Stimulated activated CD4-positive, alpha-beta T cell treated with anti-CD3 and anti-CD28 coated beads, TNF-alpha, amount 100 ng/mL, for 48 hours (primary cell): Measurements from ENCODE around the gene WDFY3.
"Not testable (repeated sequence)": the region's sequence is repeated elsewhere in the genome, so short reads cannot be mapped to it uniquely, and the experiment has no call there.

Experiments used
- DNase-seq, 3 donors: peaks; one replicate each; pipeline ENCODE4 v3.0.0-alpha.2; 2020; ENCODE audit warnings: low read depth in 3 of 3

The WDFY3 gene

GRCh38 chr4:84862064-84862463 lies 104.4 kb downstream of the WDFY3 start:
- no peak for DNase-seq

- no peak for DNase-seq
These were observed 109.2 kb downstream of the WDFY3 start for GRCh38 chr4:84857296-84857695.

- no peak for DNase-seq
These were observed 109.9 kb downstream of the WDFY3 start for GRCh38 chr4:84856468-84857049.

GRCh38 chr4:84855774-84856173 lies 110.7 kb downstream of the WDFY3 start:
- DNase-seq, result no peak

GRCh38 chr4:84852081-84852480 lies 114.4 kb downstream of the WDFY3 start:
- no peak for DNase-seq

- DNase-seq, result no peak
These were observed 117.3 kb downstream of the WDFY3 start for GRCh38 chr4:84849051-84849640.

- DNase-seq, result no peak
These were observed 118.1 kb downstream of the WDFY3 start for GRCh38 chr4:84848432-84848831.

DNA sequence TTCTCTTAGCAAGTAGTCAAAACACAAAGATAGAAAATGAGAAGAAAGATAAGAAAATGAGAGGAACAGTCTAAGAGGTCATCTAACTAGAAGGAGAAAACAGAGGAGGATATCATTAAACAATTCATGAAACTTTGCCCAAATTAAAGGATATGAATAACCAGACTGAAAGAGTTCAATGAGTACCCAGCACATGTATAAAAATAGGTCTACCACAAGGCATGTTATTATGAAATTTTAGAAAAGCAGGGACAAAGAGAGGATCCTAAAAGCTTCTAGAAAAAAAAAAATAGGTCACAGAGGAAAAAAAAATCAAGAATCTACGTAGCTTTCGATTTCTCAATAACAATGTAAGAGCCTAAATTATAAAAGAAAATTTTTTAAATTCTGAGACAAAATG lies 118.5 kb downstream of the WDFY3 start:
- DNase-seq, result no peak

- DNase-seq, result no peak
These were observed 119.5 kb downstream of the WDFY3 start for GRCh38 chr4:84846985-84847384.

DNA sequence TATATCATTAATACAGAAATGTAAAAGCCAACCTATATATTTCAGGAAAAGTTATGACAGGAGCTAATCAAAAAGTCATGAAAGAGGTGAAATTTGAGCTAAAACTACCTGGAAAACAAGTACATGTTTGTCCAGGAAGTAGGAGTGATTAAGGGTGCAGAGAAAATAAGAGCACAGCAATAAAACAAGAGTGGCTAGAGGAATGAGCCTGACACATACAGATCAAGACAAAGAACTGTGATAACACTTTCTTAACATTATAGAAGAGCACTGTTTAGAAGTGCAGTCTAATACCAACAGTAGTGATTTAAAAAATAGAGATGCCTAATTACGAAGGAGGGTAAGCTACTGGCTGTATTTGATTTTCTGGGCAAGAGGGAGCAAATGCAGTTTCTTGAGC lies 125.1 kb downstream of the WDFY3 start:
- no peak for DNase-seq

- DNase-seq, result no peak
These were observed 128.7 kb downstream of the WDFY3 start for GRCh38 chr4:84837751-84838150.

GRCh38 chr4:84829633-84830032 lies 136.9 kb downstream of the WDFY3 start:
- not testable (repeated sequence) for DNase-seq

- no peak for DNase-seq
These were observed 139.8 kb downstream of the WDFY3 start for GRCh38 chr4:84826681-84827080.

DNA sequence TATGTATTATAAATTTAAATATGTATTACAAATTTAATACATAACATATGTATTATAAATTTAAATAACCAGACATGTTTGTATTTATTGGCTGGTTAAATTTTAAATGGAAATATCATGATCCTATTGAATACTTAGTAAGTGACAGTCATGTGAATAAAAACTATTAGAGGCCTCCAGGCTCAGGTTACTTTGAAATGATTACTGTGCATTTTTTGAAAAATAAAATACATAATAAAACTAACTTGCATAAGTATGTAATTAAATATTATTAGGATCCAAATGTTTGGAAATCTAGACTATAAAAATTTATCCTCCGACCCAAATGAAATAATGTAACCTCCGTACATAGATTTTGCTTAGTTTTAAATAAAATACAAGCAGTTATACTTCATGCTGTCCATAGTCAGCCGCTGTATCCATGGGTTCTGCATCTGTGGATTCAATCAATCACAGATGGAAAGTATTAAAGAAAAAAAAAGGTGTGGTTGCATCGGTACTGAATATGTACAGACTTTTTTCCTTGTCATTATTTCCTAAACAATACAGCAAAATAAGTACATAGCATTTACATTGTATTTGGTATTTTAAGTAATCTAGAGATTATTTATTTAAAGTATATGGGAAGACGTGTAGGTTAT lies 140.7 kb downstream of the WDFY3 start:
- no peak for DNase-seq

DNA sequence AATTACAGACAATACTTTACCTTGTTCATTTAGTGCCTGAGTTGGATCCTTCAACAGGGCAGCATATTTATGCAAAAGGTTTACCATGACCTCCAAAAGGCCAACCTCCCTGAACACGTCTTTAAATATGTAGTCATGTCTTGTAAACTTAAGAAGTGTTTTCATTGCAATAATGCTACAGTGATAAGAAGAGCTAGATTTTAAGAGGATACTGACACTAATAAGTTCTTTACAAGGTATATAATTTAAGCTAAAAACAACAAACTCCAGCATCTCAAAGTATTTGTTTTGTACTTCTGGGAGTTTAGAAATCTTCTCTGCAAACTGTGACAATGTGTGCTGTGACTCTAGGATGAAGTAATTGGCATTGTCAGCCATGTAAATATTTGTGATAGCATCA lies 145.4 kb downstream of the WDFY3 start:
- DNase-seq, result no peak

DNA sequence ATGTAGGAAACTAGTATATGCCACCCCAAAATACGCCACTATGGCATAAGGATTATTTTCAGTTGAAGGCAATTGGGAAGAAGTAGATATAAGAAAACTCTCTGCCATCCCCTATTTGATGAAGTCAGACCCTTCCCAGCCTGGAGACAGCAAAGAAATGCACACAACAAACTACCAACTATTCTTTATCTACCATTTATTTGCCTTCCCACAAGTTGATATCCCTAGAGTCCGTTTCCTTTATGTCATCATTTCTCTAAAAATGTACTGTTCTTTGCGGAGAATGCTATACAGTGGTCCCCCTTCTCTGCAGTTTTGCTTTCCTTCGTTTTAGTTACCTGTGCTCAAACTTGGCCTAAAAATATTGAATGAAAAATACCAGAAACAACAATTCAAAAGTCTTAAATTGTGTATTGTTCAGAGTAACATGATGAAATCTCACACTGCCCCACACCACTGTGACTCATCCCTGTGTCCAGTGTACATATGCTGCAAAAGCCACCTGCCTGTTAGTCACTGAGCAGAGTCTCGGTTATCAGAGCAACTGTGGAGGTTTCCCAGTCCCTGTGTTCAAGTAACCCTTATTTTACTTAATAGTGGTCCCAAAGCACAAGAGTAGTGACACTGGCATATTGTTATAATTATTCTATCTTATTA lies 152.3 kb downstream of the WDFY3 start:
- no peak for DNase-seq

DNA sequence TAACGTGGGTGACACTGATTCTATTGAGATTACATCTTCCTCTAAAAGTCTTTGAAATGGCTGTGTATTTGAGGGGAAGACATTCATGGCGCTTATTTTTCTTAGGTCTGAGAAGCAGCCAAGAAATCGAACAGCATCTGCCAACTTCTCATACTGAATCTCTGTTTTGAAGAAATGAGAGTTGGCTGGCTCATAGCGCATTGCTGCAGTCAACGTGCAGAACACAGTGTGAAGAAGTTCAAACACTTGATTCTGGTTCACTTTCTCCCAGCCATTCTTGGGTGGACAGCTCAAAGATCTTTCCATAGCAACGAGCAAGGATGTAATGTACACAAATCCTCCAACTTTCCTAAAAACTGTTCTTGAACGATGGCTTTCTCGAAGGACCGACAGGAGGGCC lies 156.5 kb downstream of the WDFY3 start:
- no peak for DNase-seq

- no peak for DNase-seq
These were observed 158.2 kb downstream of the WDFY3 start for GRCh38 chr4:84808332-84808731.

- DNase-seq, result not testable (repeated sequence)
These were observed 159.9 kb downstream of the WDFY3 start for GRCh38 chr4:84806541-84806940.

- no peak for DNase-seq
These were observed 162.4 kb downstream of the WDFY3 start for GRCh38 chr4:84804136-84804535.

DNA sequence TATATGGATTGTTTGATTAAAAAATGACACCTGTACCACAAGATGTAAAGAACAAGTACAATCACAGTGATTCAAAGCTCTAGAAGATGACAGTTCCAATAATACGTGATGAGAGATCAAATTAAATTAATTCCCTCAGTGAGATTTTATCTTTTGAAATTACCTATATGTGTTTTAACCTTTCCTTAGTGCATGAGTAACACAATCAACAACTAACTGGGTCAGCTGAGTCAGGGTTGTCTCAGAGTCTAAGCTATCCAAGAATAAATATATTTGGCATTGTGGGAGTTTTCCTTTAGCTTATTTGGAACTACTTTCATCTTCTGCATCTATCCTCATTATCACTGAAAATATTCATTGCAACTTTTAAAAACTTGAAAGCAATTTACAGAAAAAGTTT lies 162.8 kb downstream of the WDFY3 start:
- no peak for DNase-seq

DNA sequence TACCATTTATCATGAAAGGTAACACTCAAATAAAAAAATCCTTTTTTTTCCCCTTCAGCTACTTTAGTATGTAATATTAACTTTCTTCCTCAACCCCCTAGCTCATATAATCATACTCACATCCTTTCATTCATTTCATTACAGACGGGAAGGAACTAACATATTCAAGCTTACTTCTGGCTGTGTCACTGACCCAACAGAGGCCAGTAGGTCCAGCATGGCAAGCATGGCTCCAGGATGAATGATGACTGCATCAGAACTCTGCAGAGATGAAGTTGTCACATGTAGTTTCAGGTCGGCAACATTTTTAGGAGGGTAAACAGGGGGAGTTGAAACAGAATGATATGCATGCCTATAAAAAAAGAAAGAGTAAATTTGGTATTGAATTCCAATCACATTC lies 163.4 kb downstream of the WDFY3 start:
- DNase-seq, result no peak

DNA sequence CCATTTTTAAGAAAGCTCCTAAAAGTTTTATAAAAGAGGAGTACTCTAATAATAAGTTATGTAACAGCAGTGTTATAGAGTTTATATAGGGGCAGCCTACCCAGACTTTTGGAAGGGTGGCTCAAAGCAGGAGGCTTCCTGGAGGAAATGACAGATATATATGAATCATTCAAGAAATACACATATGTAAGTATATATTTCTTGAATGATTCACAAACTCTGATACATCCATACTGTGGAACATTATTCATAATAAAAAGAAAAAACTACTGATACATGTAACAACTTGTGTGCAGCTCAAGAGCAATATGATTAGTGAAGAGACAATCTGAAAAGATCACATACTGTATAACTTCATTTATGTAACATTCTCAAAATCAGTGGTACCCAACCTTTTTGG lies 166.2 kb downstream of the WDFY3 start:
- DNase-seq, result no peak
